ENCODE measurements around the gene LRMDA. TPM values are rescaled to one million over a fixed set of nuclear protein-coding genes. Genes with fewer than 3 reads are reported as not detected.
A peak's percentile ranks its signal among the peaks of the same experiment; 100 is the strongest.

The LRMDA gene
- total and polyA plus RNA-seq, 2 donors from 2014 or later: 23.2 to 48.6 TPM

GRCh38 chr10:76130892-76131291 lies 699.5 kb downstream of the LRMDA start:
- peaks cover 0 to 4% (median 0%) of the 10 kb centered on the region in 3 donors for H3K4me1 ChIP-seq (ENCODE audit: control insufficient read depth in 2 of 3, insufficient read depth in 2 of 3, low read depth in 1 of 3, low read length in 3 of 3)
- no peak overlapping the region for H3K4me3 ChIP-seq (ENCODE audit: low read length in 3 of 3)
- DNase-seq: no peak
- H3K9ac ChIP-seq (ENCODE audit: low read length in 3 of 3): no peak overlapping the region
- no peak for FAIRE-seq
- no peaks in the 10 kb centered on the region for H3K27me3 ChIP-seq (ENCODE audit: control insufficient read depth, insufficient read depth, low read length)
- intact Hi-C loops (cut with DNase I): no loop called here
- no peaks in the 10 kb centered on the region for H3K36me3 ChIP-seq (ENCODE audit: control insufficient read depth in 2 of 3, insufficient read depth in 3 of 3, low read length in 3 of 3)
- no peaks in the 10 kb centered on the region for H3K9me3 ChIP-seq (ENCODE audit: control insufficient read depth in 2 of 3, insufficient read depth in 1 of 3, low read length in 3 of 3)
- H3K27ac ChIP-seq (ENCODE audit: low read depth in 2 of 2, low read length in 2 of 2): no peak overlapping the region
- TF ChIP-seq, protein P1, sequence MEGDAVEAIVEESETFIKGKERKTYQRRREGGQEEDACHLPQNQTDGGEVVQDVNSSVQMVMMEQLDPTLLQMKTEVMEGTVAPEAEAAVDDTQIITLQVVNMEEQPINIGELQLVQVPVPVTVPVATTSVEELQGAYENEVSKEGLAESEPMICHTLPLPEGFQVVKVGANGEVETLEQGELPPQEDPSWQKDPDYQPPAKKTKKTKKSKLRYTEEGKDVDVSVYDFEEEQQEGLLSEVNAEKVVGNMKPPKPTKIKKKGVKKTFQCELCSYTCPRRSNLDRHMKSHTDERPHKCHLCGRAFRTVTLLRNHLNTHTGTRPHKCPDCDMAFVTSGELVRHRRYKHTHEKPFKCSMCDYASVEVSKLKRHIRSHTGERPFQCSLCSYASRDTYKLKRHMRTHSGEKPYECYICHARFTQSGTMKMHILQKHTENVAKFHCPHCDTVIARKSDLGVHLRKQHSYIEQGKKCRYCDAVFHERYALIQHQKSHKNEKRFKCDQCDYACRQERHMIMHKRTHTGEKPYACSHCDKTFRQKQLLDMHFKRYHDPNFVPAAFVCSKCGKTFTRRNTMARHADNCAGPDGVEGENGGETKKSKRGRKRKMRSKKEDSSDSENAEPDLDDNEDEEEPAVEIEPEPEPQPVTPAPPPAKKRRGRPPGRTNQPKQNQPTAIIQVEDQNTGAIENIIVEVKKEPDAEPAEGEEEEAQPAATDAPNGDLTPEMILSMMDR (IDR thresholded peaks at IDR 0.05; ENCODE audit: borderline replicate concordance, extremely low read depth, insufficient read depth): no peak

- Histone ChIP-seq H3K27ac (ENCODE audit: low read depth in 2 of 2, low read length in 2 of 2) (no peak overlapping the region), H3K4me1 (ENCODE audit: control insufficient read depth in 2 of 3, insufficient read depth in 2 of 3, low read depth in 1 of 3, low read length in 3 of 3) (peaks cover 0 to 6% (median 5%) of the 10 kb centered on the region in 3 donors), H3K4me3 (ENCODE audit: low read length in 3 of 3) (no peak overlapping the region), H3K36me3 (ENCODE audit: control insufficient read depth in 2 of 3, insufficient read depth in 3 of 3, low read length in 3 of 3) (no peaks in the 10 kb centered on the region), H3K27me3 (ENCODE audit: control insufficient read depth, insufficient read depth, low read length) (no peaks in the 10 kb centered on the region), H3K9ac (ENCODE audit: low read length in 3 of 3) (no peak overlapping the region), H3K9me3 (ENCODE audit: control insufficient read depth in 2 of 3, insufficient read depth in 1 of 3, low read length in 3 of 3) (no peaks in the 10 kb centered on the region)
- FAIRE-seq (no peak), DNase-seq (peak in 4 of 5 donors; percentile 52 to 67 (median 54))
- TF ChIP-seq, protein P1 (IDR thresholded peaks at IDR 0.05; ENCODE audit: borderline replicate concordance, extremely low read depth, insufficient read depth): no peak
- intact Hi-C loops (cut with DNase I): no loop called here
Observed at GRCh38 chr10:76133597-76134255, 702.3 kb downstream of the LRMDA start.

DNA sequence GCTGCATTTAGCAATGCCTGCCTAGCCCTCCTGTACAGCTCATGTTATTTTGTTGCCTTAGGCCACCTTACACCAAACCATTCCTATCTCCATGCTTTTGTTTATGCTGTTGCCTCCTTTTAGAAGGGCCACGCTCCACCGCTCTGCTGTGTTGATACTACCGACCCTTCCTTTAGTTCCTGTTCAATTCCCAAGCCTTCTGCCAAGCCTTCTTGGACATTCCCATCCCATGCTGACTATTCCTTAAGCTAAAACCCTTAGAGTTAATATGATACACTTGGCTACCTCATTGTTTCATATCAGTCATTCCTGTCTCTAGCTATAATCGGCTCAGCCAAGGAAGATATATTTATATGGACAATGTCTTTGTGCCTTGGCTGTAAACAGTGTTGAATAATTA lies 705.5 kb downstream of the LRMDA start:
- FAIRE-seq (no peak), DNase-seq (peak in 4 of 5 donors; percentile 55 to 78 (median 64))
- Histone ChIP-seq H3K36me3 (ENCODE audit: control insufficient read depth in 2 of 3, insufficient read depth in 3 of 3, low read length in 3 of 3) (no peaks in the 10 kb centered on the region), H3K27me3 (ENCODE audit: control insufficient read depth, insufficient read depth, low read length) (no peaks in the 10 kb centered on the region), H3K9me3 (ENCODE audit: control insufficient read depth in 2 of 3, insufficient read depth in 1 of 3, low read length in 3 of 3) (no peaks in the 10 kb centered on the region), H3K27ac (ENCODE audit: low read depth in 2 of 2, low read length in 2 of 2) (no peak overlapping the region), H3K4me1 (ENCODE audit: control insufficient read depth in 2 of 3, insufficient read depth in 2 of 3, low read depth in 1 of 3, low read length in 3 of 3) (peaks cover 0 to 7% (median 6%) of the 10 kb centered on the region in 3 donors), H3K9ac (ENCODE audit: low read length in 3 of 3) (no peak overlapping the region), H3K4me3 (ENCODE audit: low read length in 3 of 3) (no peak overlapping the region)
- TF ChIP-seq, protein P1 (IDR thresholded peaks at IDR 0.05; ENCODE audit: borderline replicate concordance, extremely low read depth, insufficient read depth): no peak
- intact Hi-C loops (cut with DNase I): no loop called here
